Measurements from ENCODE around the gene FGF8.

FGF8 gene

GRCh38 chr10:101772017-101772894 lies 3.7 kb downstream of the FGF8 start:
- H3K4me3 ChIP-seq (ENCODE audit: low read depth, low read length): no peak overlapping the region
- POLR2A ChIA-PET: no interaction called here
- DNase-seq (ENCODE audit: low read depth, low spot score): no peak
- TF ChIP-seq CTCF (IDR thresholded peaks at IDR 0.05; ENCODE audit: insufficient read depth, low read length, missing control alignments): no peak
- CTCF ChIA-PET: interaction anchor here (1.3 to 5.5 kb wide), 7 partner anchors 10 to 558 kb away, joined by 3 to 54 read pairs (median 6); partner anchors contain the start of gene NPM3

GRCh38 chr10:101771380-101771779 lies 4.5 kb downstream of the FGF8 start:
- POLR2A ChIA-PET: no interaction called here
- DNase-seq (ENCODE audit: low read depth, low spot score): no peak
- no peak for TF ChIP-seq CTCF (IDR thresholded peaks at IDR 0.05; ENCODE audit: insufficient read depth, low read length, missing control alignments)
- no peak overlapping the region for H3K4me3 ChIP-seq (ENCODE audit: low read depth, low read length)
- CTCF ChIA-PET: interaction anchor here (0.9 to 5.5 kb wide), 8 partner anchors 11 to 629 kb away, joined by 3 to 54 read pairs (median 4); partner anchors contain the start of gene NPM3

- TF ChIP-seq CTCF (IDR thresholded peaks at IDR 0.05; ENCODE audit: insufficient read depth, low read length, missing control alignments): no peak
- CTCF ChIA-PET: interaction anchor here (0.9 to 5.5 kb wide), 8 partner anchors 10 to 628 kb away, joined by 3 to 54 read pairs (median 4); partner anchors contain the start of gene NPM3
- H3K4me3 ChIP-seq (ENCODE audit: low read depth, low read length): no peak overlapping the region
- POLR2A ChIA-PET: no interaction called here
- no peak for DNase-seq (ENCODE audit: low read depth, low spot score)
Observed at GRCh38 chr10:101770331-101771215, 5.3 kb downstream of the FGF8 start.

- ChIA-PET POLR2A (no interaction called here), CTCF (interaction anchor here (0.8 to 3.4 kb wide), 4 partner anchors 11 to 555 kb away, joined by 3 to 26 read pairs (median 6); no protein-coding TSS in a partner anchor)
- TF ChIP-seq CTCF (IDR thresholded peaks at IDR 0.05; ENCODE audit: insufficient read depth, low read length, missing control alignments): no peak
- no peak overlapping the region for H3K4me3 ChIP-seq (ENCODE audit: low read depth, low read length)
- DNase-seq (ENCODE audit: low read depth, low spot score): no peak
Observed at GRCh38 chr10:101769541-101770180, 6.3 kb downstream of the FGF8 start.

GRCh38 chr10:101768791-101769170 lies 7.1 kb downstream of the FGF8 start:
- H3K4me3 ChIP-seq (ENCODE audit: low read depth, low read length): no peak overlapping the region
- DNase-seq (ENCODE audit: low read depth, low spot score): no peak
- ChIA-PET CTCF (interaction anchor here (0.8 to 3.4 kb wide), 4 partner anchors 12 to 554 kb away, joined by 3 to 26 read pairs (median 6); no protein-coding TSS in a partner anchor), POLR2A (no interaction called here)
- TF ChIP-seq CTCF (IDR thresholded peaks at IDR 0.05; ENCODE audit: insufficient read depth, low read length, missing control alignments): no peak

Data from AG04449 (cell line).